Muscle of leg (tissue), 11 donors: ENCODE results near the gene XRCC5. TPM values are rescaled to one million over a fixed set of nuclear protein-coding genes. Genes with fewer than 3 reads are reported as not detected.
"Not testable (repeated sequence)": the region's sequence is repeated elsewhere in the genome, so short reads cannot be mapped to it uniquely, and the experiment has no call there.

ENCODE experiments used
- DNase-seq: peaks from one replicate; pipeline ENCODE4 v3.0.0; 2013
- H3K27ac ChIP-seq: one replicate; pipeline ENCODE4 v1.5.1; 2013; ENCODE audit warnings: mild to moderate bottlenecking, low read length, control low read depth
- H3K27me3 ChIP-seq: one replicate; pipeline ENCODE4 v1.6.1; 2013; ENCODE audit warnings: low read length; ENCODE audit not compliant: control insufficient read depth, insufficient read depth
- H3K36me3 ChIP-seq: one replicate; pipeline ENCODE4 v1.6.1; 2013; ENCODE audit warnings: low read length; ENCODE audit not compliant: control insufficient read depth, insufficient read depth
- H3K4me1 ChIP-seq: one replicate; pipeline ENCODE4 v1.6.1; 2013; ENCODE audit warnings: low read length; ENCODE audit not compliant: control insufficient read depth, insufficient read depth
- H3K4me3 ChIP-seq: one replicate; pipeline ENCODE4 v1.5.1; 2013; ENCODE audit warnings: low read length, control low read depth
- H3K9me3 ChIP-seq: replicated peaks from 2 replicates; pipeline ENCODE4 v1.6.1; 2013; ENCODE audit warnings: low read depth, low read length; ENCODE audit not compliant: control insufficient read depth
- WGBS: methylation state at CpG from one replicate; pipeline ENCODE4 v1.1.5; 2013; ENCODE audit warnings: missing lambda C conversion rate; ENCODE audit not compliant: insufficient coverage; 5-methylcytosine and 5-hydroxymethylcytosine counted together
- polyA plus RNA-seq, 8 donors: library from polyadenylated mRNA; unstranded; fragments of 120-200 nt; gene quantifications; one replicate each; pipeline versions ENCODE4 v1.2.1 to v1.2.3, GENCODE V29; 2013; ENCODE audit warnings: inconsistent platforms in 1 of 8, low replicate concordance in 1 of 8; ENCODE audit not compliant: insufficient read length in 8 of 8, insufficient read depth in 1 of 8
- total RNA-seq: library from RNA; stranded (reverse); fragments of 120-200 nt; gene quantifications from one replicate; pipeline ENCODE4 v1.2.4, GENCODE V29; 2013

XRCC5 gene
- total and polyA plus RNA-seq, 9 donors = 139 to 188 (median 158) TPM

- Histone ChIP-seq H3K4me3 (no peak overlapping the region), H3K27me3 (no peaks in the 10 kb centered on the region), H3K4me1 (no peaks in the 10 kb centered on the region), H3K27ac (no peak overlapping the region), H3K9me3 (no peaks in the 10 kb centered on the region), H3K36me3 (peaks cover 53% of the 10 kb centered on the region)
- 100% methylated on average over 2 of the region's 3 CpGs for WGBS
- DNase-seq = no peak
Measured at GRCh38 chr2:216131175-216131926, 22.2 kb downstream of the XRCC5 start.

GRCh38 chr2:216132585-216132984, 23.4 kb downstream of the XRCC5 start:
- Histone ChIP-seq H3K4me3 (no peak overlapping the region), H3K27me3 (no peaks in the 10 kb centered on the region), H3K27ac (no peak overlapping the region), H3K36me3 (peaks cover 56% of the 10 kb centered on the region), H3K4me1 (no peaks in the 10 kb centered on the region), H3K9me3 (no peaks in the 10 kb centered on the region)
- no peak for DNase-seq

DNA sequence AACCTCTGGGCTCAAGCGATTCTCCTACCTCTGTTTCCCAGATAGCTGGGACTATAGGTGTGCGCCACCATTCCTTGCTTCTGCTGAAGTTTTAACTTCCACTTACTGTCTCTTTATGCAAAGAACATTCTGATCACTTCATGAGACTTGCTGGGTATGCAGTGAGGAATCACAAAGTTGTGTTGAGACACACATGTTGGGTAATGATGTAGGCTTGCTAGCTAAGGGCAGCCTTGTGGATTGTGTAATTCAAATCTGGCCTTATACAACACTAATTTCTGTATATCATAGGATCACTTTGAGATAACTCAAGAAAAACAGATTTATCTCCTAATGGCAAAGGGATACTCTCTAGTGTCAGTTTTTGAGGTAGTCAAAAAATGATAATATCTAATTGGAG, 24.2 kb downstream of the XRCC5 start:
- no peaks in the 10 kb centered on the region for H3K4me1 ChIP-seq
- 100% methylated on average over 2 of the region's 2 CpGs for WGBS
- peaks cover 63% of the 10 kb centered on the region for H3K36me3 ChIP-seq
- DNase-seq = no peak
- H3K4me3 ChIP-seq = no peak overlapping the region
- H3K27me3 ChIP-seq = no peaks in the 10 kb centered on the region
- no peaks in the 10 kb centered on the region for H3K9me3 ChIP-seq
- no peak overlapping the region for H3K27ac ChIP-seq

DNA sequence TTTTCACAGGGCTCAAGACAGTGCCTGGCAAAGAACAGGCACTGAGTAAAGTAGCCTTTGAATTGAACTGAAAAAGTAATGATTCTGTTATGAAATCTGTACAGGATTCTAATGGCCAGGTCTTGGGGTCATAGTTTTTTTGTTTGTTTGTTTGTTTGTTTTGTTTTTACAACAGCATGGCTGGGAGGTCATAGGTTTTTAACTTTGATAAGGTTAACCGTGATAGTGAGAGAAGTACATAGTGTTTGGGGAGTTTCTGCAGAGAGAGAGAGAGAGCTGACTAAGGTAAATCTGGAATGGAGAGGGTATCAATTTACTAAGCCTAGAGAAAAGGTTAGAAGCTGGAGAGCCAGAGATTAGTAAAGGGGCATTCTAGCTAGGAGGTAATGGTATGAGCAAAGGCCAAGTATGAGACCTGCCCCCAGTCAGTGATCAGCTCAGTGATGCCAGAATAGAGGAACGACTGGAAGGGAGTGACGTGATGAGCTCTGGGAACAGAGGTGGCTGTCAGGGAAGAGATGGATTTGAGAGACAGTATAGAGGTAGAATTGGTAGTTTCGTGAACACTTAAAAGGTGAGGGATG, 25.9 kb downstream of the XRCC5 start:
- WGBS = 85% methylated on average over 4 of the region's 4 CpGs
- H3K4me3 ChIP-seq = no peak overlapping the region
- peaks cover 68% of the 10 kb centered on the region for H3K36me3 ChIP-seq
- H3K27me3 ChIP-seq = no peaks in the 10 kb centered on the region
- DNase-seq = no peak
- H3K4me1 ChIP-seq = no peaks in the 10 kb centered on the region
- no peak overlapping the region for H3K27ac ChIP-seq
- H3K9me3 ChIP-seq = no peaks in the 10 kb centered on the region

- Histone ChIP-seq H3K36me3 (peaks cover 72% of the 10 kb centered on the region), H3K4me1 (no peaks in the 10 kb centered on the region), H3K27me3 (no peaks in the 10 kb centered on the region), H3K27ac (no peak overlapping the region), H3K4me3 (no peak overlapping the region), H3K9me3 (no peaks in the 10 kb centered on the region)
- no peak for DNase-seq
Measured at GRCh38 chr2:216139884-216140283, 30.7 kb downstream of the XRCC5 start.

- peaks cover 66% of the 10 kb centered on the region for H3K36me3 ChIP-seq
- not testable (repeated sequence) for H3K9me3 ChIP-seq, H3K27me3 ChIP-seq, H3K4me1 ChIP-seq, DNase-seq, H3K27ac ChIP-seq, H3K4me3 ChIP-seq
- WGBS = 95% methylated on average over 4 of the region's 4 CpGs
Measured at GRCh38 chr2:216141516-216141915, 32.4 kb downstream of the XRCC5 start.

DNA sequence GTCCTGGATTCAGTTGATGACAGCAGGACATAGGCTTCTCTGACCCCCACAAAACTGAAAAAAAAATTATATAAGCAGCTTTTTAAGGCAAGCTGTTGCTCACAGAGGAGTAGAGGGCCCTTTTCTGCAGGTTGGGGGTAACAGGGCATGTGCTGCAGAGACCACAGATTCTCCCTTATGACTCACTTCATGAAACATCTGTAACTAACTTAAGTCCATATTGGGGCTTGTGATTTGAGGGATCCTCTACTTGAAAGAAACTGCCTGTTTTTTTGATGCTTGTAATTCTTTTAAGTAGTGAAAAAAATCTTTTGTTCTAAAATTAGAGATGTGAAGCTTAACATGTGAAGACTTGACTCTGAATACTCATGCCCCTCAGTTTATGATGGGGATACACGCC, 33.4 kb downstream of the XRCC5 start:
- no peak overlapping the region for H3K27ac ChIP-seq
- H3K4me3 ChIP-seq = no peak overlapping the region
- peaks cover 68% of the 10 kb centered on the region for H3K36me3 ChIP-seq
- no peaks in the 10 kb centered on the region for H3K4me1 ChIP-seq
- H3K27me3 ChIP-seq = no peaks in the 10 kb centered on the region
- no peak for DNase-seq
- no CpG with 5 or more reads among the region's 1 CpG for WGBS
- no peaks in the 10 kb centered on the region for H3K9me3 ChIP-seq

GRCh38 chr2:216144372-216144771, 35.2 kb downstream of the XRCC5 start:
- H3K4me1 ChIP-seq = no peaks in the 10 kb centered on the region
- no peak for DNase-seq
- no peak overlapping the region for H3K4me3 ChIP-seq
- H3K27me3 ChIP-seq = no peaks in the 10 kb centered on the region
- peaks cover 60% of the 10 kb centered on the region for H3K36me3 ChIP-seq
- H3K27ac ChIP-seq = no peak overlapping the region
- WGBS = 100% methylated on average over 1 of the region's 1 CpG
- H3K9me3 ChIP-seq = no peaks in the 10 kb centered on the region

DNA sequence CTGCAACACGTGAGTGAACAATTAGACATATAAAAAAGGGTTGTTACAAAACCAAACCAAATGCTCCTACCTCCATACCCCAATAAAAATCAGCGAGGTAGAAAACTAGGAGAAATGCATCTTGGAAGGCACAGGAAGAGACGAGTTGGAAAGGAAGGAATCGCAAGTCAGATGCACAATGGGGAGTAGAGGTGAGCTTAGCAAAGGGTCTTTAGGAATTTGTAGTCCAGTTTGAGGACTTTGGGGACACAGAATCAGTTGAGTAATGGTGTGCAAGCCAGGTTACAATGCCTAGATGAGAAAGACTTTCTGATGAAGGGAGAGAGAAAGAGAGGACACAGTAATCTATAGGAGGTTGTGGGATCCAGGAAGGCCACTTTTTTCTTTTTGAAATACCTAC, 35.7 kb downstream of the XRCC5 start:
- no peak for DNase-seq
- no peak overlapping the region for H3K4me3 ChIP-seq
- no peak overlapping the region for H3K27ac ChIP-seq
- H3K4me1 ChIP-seq = no peaks in the 10 kb centered on the region
- no peaks in the 10 kb centered on the region for H3K27me3 ChIP-seq
- no peaks in the 10 kb centered on the region for H3K9me3 ChIP-seq
- H3K36me3 ChIP-seq = peaks cover 61% of the 10 kb centered on the region
- 100% methylated on average over 2 of the region's 4 CpGs for WGBS

DNA sequence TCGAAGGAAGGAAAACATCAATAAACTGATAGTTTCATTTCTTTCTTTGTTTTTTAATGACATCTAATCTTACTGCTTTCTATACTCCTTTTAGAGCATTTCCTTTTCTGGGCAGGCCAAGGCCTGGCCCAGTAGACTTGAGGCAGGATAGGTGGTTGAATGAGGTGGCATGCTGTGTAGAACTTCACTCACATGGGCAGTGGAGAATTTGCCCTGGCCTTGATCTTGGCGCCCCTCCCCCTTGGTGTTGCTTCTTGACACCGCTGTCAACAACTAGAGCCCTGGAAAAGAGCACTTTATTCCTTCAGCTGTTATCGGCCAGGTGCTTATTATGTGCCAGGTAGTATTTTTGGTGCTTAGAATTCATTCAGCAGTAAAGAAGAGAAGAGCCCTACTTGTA, 37.4 kb downstream of the XRCC5 start:
- Histone ChIP-seq H3K27ac (no peak overlapping the region), H3K36me3 (peaks cover 59% of the 10 kb centered on the region), H3K27me3 (no peaks in the 10 kb centered on the region), H3K4me3 (no peak overlapping the region), H3K9me3 (no peaks in the 10 kb centered on the region), H3K4me1 (no peaks in the 10 kb centered on the region)
- no CpG with 5 or more reads among the region's 4 CpGs for WGBS
- no peak for DNase-seq
